PC-9 (cell line): Measurements from ENCODE around the gene TRMT13.

Experiments
- EZH2 ChIP-seq: fragments of 200-600 bp; sonication (generic); IDR thresholded peaks from 2 replicates; pipeline ENCODE4 v1.8.0; 2017; ENCODE audit warnings: antibody characterized with exemption, low read depth
- TF ChIP-seq, protein P1 (sequence below): fragments of 200-600 bp; sonication (generic); conservative IDR thresholded peaks from 2 replicates; pipeline ENCODE4 v1.6.1; 2017; ENCODE audit warnings: mixed run types, antibody characterized with exemption, mild to moderate bottlenecking, moderate library complexity

DNA sequence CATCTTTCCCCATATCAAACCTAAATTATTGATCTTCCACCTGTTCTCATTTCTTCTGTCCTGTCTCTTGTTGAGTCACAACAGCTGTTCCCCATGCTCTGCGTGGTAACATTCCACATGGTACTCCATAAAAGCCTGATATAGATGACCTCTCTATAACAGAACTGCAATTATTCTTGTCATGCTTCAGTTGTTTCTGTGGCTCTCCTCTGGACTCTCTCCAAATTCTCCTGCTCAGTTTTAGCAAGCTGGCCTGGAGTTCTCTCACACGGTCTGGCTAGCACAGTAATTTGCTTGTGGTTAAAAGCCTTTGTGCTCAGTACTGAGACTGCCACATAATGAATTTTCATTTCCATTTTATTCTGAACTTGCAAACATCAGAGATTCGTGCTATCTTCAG lies 55.7 kb downstream of the TRMT13 start:
- TF ChIP-seq, protein P1, sequence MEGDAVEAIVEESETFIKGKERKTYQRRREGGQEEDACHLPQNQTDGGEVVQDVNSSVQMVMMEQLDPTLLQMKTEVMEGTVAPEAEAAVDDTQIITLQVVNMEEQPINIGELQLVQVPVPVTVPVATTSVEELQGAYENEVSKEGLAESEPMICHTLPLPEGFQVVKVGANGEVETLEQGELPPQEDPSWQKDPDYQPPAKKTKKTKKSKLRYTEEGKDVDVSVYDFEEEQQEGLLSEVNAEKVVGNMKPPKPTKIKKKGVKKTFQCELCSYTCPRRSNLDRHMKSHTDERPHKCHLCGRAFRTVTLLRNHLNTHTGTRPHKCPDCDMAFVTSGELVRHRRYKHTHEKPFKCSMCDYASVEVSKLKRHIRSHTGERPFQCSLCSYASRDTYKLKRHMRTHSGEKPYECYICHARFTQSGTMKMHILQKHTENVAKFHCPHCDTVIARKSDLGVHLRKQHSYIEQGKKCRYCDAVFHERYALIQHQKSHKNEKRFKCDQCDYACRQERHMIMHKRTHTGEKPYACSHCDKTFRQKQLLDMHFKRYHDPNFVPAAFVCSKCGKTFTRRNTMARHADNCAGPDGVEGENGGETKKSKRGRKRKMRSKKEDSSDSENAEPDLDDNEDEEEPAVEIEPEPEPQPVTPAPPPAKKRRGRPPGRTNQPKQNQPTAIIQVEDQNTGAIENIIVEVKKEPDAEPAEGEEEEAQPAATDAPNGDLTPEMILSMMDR = no peak
- TF ChIP-seq EZH2 = no peak
